ENCODE results near the gene KRT2.

DNA sequence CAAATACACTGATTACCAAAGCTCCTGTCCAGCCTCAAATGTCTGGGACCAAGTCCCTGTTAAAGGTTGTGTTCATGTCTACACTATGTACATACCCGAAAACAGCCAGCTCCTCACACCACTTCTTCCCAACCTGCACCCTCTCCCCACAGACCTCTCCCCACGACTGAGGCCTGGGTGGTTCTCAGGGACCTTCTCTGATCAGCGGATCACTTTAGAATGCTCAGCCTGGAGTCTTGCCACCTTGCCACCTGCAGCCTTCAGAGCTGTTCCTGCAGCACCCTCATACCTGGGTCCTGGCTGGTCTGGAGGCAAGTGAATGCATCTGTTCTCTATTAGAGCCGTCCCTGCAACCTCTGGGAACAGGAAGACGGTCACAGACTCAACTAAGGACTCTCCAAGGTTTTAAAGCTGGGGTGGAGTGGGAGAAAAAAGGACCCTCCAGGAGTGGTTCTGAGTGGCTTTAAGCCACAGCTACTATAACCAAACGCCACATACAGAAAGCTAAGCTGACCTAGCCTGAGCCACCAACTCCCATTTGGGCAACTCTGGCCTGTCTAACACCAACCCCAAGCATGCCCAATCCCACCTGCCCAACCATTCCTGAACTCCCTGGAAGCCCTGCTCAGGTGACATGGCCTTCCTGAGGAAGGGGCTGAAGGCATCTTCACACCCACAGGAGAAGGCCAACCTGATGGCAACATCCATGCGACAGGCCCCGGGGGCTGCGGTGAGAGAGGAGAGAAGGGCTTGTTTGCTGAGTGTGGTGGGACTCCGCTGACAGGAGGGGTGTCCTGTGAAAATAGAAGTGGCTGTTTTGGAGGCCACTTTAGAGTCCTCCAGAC is 8.6 kb downstream of the KRT2 start:
- TF ChIP-seq, protein P1, sequence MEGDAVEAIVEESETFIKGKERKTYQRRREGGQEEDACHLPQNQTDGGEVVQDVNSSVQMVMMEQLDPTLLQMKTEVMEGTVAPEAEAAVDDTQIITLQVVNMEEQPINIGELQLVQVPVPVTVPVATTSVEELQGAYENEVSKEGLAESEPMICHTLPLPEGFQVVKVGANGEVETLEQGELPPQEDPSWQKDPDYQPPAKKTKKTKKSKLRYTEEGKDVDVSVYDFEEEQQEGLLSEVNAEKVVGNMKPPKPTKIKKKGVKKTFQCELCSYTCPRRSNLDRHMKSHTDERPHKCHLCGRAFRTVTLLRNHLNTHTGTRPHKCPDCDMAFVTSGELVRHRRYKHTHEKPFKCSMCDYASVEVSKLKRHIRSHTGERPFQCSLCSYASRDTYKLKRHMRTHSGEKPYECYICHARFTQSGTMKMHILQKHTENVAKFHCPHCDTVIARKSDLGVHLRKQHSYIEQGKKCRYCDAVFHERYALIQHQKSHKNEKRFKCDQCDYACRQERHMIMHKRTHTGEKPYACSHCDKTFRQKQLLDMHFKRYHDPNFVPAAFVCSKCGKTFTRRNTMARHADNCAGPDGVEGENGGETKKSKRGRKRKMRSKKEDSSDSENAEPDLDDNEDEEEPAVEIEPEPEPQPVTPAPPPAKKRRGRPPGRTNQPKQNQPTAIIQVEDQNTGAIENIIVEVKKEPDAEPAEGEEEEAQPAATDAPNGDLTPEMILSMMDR (conservative IDR thresholded peaks at IDR 0.05): no peak
- no peak for TF ChIP-seq ZFX (IDR thresholded peaks at IDR 0.05)
